Measurements from ENCODE around the gene NANS. TPM values are rescaled to one million over a fixed set of nuclear protein-coding genes. Genes with fewer than 3 reads are reported as not detected.

Gene NANS
- total RNA-seq, 1 experiment from 2014 or later, result 84.9 TPM

GRCh38 chr9:98049288-98050072 is 7.1 kb upstream of the NANS start:
- ChIA-PET CTCF (interaction anchor here (0.7 kb wide), 1 partner anchor 90 kb away, joined by 3 read pairs; no protein-coding TSS in a partner anchor), POLR2A (ENCODE audit: unreplicated experiment) (no interaction called here)
- Histone ChIP-seq H3K4me1 (replicated peaks; ENCODE audit: insufficient read depth) (peaks cover 32% of the 10 kb centered on the region), H3F3A (ENCODE audit: insufficient read depth, low read depth) (peaks cover 58% of the 10 kb centered on the region), H3K27me3 (ENCODE audit: insufficient read depth, low read depth) (no peaks in the 10 kb centered on the region), H3K79me2 (ENCODE audit: low read depth) (peaks cover 69% of the 10 kb centered on the region), H3K27ac (no peak overlapping the region), H4K20me1 (ENCODE audit: insufficient read depth) (0 out of 2 replicates have a peak, but pooled peaks cover 9% of the 10 kb centered on the region), H3K4me2 (no peak overlapping the region), H3K9me2 (ENCODE audit: insufficient read depth) (no peaks in the 10 kb centered on the region), H3K9me3 (ENCODE audit: insufficient read depth, low read depth) (no peaks in the 10 kb centered on the region), H2AFZ (no peak overlapping the region), H3K4me3 (no peak overlapping the region), H3K36me3 (ENCODE audit: low read depth) (peaks cover 40% of the 10 kb centered on the region)
- no peak for DNase-seq
- intact Hi-C loops (cut with micrococcal nuclease; ENCODE audit: unreplicated experiment), result loop anchor here (10.0 kb wide), 2 partner anchors 345 to 755 kb away; partner anchors contain the start of gene GALNT12
- BruUV-seq (replicated peaks), result no TSS peak
- TF ChIP-seq EZH2 (IDR thresholded peaks at IDR 0.05; ENCODE audit: low read depth), result no peak
- TF ChIP-seq, protein P1, sequence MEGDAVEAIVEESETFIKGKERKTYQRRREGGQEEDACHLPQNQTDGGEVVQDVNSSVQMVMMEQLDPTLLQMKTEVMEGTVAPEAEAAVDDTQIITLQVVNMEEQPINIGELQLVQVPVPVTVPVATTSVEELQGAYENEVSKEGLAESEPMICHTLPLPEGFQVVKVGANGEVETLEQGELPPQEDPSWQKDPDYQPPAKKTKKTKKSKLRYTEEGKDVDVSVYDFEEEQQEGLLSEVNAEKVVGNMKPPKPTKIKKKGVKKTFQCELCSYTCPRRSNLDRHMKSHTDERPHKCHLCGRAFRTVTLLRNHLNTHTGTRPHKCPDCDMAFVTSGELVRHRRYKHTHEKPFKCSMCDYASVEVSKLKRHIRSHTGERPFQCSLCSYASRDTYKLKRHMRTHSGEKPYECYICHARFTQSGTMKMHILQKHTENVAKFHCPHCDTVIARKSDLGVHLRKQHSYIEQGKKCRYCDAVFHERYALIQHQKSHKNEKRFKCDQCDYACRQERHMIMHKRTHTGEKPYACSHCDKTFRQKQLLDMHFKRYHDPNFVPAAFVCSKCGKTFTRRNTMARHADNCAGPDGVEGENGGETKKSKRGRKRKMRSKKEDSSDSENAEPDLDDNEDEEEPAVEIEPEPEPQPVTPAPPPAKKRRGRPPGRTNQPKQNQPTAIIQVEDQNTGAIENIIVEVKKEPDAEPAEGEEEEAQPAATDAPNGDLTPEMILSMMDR (conservative IDR thresholded peaks at IDR 0.05), result no peak

- Histone ChIP-seq H3K79me2 (ENCODE audit: low read depth) (peaks cover 62% of the 10 kb centered on the region), H3K4me3 (no peak overlapping the region), H3K27ac (no peak overlapping the region), H3K9me3 (ENCODE audit: insufficient read depth, low read depth) (no peaks in the 10 kb centered on the region), H3K4me2 (no peak overlapping the region), H3F3A (ENCODE audit: insufficient read depth, low read depth) (peaks cover 67% of the 10 kb centered on the region), H4K20me1 (ENCODE audit: insufficient read depth) (0 out of 2 replicates have a peak, but pooled peaks cover 11% of the 10 kb centered on the region), H3K4me1 (replicated peaks; ENCODE audit: insufficient read depth) (peaks cover 26% of the 10 kb centered on the region), H2AFZ (no peak overlapping the region), H3K9me2 (ENCODE audit: insufficient read depth) (no peaks in the 10 kb centered on the region), H3K27me3 (ENCODE audit: insufficient read depth, low read depth) (no peaks in the 10 kb centered on the region), H3K36me3 (ENCODE audit: low read depth) (peaks cover 40% of the 10 kb centered on the region)
- intact Hi-C loops (cut with micrococcal nuclease; ENCODE audit: unreplicated experiment), result loop anchor here (10.0 kb wide), 2 partner anchors 346 to 754 kb away; partner anchors contain the start of gene GALNT12
- ChIA-PET POLR2A (ENCODE audit: unreplicated experiment) (no interaction called here), CTCF (no interaction called here)
- DNase-seq, result no peak
- BruUV-seq (replicated peaks), result no TSS peak
- no peak for TF ChIP-seq EZH2 (IDR thresholded peaks at IDR 0.05; ENCODE audit: low read depth)
- TF ChIP-seq, protein P1 (conservative IDR thresholded peaks at IDR 0.05), result no peak
Measured at GRCh38 chr9:98050351-98050750, 6.2 kb upstream of the NANS start.

GRCh38 chr9:98054376-98054951 is 2.1 kb upstream of the NANS start:
- intact Hi-C loops (cut with micrococcal nuclease; ENCODE audit: unreplicated experiment), result loop anchor here (10.0 kb wide), 2 partner anchors 350 to 750 kb away; partner anchors contain the start of gene GALNT12
- TF ChIP-seq EZH2 (IDR thresholded peaks at IDR 0.05; ENCODE audit: low read depth), result no peak
- TF ChIP-seq, protein P1 (conservative IDR thresholded peaks at IDR 0.05), result no peak
- Histone ChIP-seq H3K79me2 (ENCODE audit: low read depth) (peaks cover 47% of the 10 kb centered on the region), H3K4me2 (no peak overlapping the region), H3F3A (ENCODE audit: insufficient read depth, low read depth) (peaks cover 49% of the 10 kb centered on the region), H2AFZ (no peak overlapping the region), H3K4me1 (replicated peaks; ENCODE audit: insufficient read depth) (peaks cover 21% of the 10 kb centered on the region), H3K36me3 (ENCODE audit: low read depth) (peaks cover 16% of the 10 kb centered on the region), H3K27ac (no peak overlapping the region), H3K27me3 (ENCODE audit: insufficient read depth, low read depth) (no peaks in the 10 kb centered on the region), H4K20me1 (ENCODE audit: insufficient read depth) (0 out of 2 replicates have a peak, but pooled peaks cover 10% of the 10 kb centered on the region), H3K4me3 (no peak overlapping the region), H3K9me2 (ENCODE audit: insufficient read depth) (no peaks in the 10 kb centered on the region), H3K9me3 (ENCODE audit: insufficient read depth, low read depth) (no peaks in the 10 kb centered on the region)
- no TSS peak for BruUV-seq (replicated peaks)
- DNase-seq, result no peak
- ChIA-PET CTCF (no interaction called here), POLR2A (ENCODE audit: unreplicated experiment) (no interaction called here)
